HG03175 (cell line): ENCODE measurements around the gene ZNF524.

Source experiments
- ATAC-seq: cut with Tn5 transposase; IDR thresholded peaks from one replicate; pipeline ENCODE4 v1.9.1; 2021; ENCODE audit warnings: mild to moderate bottlenecking, moderate library complexity; ENCODE audit not compliant: unreplicated experiment

ZNF524 gene

DNA sequence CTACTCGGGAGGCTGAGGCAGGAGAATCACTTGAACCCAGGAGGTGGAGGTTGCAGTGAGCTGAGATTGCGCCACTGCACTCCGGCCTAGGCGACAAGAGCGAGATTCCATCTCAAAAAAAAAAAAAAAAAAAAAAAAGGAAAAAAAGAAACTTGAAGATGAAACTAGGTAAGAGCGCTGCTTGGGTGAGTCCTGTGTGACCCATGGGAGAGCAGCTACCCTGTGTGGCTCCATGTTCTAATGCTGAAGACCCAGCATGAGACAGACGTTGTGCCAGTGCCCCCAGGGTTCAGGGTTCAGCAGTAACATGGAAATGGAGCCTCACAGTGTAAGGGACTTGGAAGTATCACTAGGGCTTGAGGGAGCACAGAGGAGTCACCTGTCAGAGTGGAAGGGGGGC, 18.3 kb downstream of the ZNF524 start:
- ATAC-seq: no peak

DNA sequence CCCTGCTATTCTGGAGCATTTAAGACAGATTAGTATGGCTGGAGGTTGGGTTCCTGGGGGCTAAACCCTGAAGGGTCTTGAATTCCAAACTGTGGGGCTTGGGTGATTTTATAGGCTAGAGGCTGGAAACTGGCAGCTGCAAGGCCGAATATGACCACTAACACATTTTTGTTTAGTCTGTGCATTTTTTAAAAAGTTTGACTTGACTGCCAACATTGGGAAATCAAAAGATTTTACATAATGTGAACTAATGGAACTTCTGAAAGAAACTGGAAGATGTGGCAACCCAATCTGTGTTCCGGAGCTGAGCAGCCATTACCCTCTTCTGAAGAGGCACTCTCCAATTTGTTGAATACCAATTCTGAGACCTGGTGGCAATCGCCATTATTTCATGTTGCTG, 19.2 kb downstream of the ZNF524 start:
- no peak for ATAC-seq

DNA sequence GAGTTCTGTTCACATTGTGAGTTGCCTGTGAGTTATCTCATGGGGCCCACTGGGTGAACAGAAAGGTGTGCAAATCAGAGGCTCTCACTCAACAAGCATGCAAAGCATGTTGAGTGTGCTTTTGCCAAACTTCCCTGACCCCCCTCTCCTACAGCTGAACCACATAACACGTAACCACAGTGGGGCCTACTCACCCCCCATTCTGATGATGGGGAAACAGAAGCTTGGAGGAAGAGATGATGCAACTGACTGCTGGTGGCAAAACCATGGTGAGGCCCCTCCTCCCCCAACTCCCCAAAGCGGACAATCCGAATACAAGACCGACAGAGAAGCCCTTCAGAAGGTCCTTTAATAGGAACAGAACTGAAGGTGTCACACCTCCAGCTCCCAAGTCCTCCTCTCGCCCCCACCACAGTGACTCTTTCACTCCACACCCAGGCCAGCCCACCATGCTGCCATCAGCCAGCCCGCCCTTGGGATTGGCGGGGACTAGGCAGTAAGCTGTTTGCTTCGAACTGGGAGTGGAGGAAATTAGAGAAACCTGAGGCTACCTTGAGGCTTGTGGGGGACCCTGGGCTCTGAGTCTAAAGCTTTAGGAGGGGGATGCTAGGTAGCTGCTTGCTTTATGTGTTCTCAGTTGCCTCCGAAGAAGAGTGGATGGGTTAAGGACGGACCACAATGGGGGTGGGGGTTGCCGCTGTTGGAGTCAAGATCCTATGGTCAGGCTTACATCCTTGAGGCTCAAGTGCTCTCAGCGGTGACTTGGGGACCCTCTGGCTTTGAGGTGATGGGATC, 20.5 kb downstream of the ZNF524 start:
- no peak for ATAC-seq

DNA sequence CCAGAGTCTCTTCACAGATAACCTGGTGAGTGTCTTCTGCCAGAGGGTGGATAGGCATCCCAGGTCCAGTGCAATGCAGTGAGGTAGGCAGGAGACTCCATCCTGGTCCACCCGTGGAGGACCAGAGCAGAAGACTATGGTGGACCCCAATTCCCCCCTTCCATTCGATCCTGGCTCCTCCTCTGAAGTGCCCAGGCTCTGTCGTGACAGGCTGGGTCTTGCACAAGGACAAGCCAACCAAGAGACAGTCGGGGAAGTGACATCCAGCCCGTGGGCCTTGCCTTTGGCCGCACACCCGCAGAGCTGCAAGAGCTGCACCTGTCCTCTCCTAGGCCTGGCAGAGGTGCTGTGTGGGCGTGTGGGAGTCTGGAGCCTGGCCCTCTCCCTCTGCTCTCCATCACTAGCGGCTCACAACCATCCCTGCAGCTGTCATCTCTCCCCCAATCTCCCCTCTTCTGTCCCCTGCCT, 21.2 kb downstream of the ZNF524 start:
- no peak for ATAC-seq

DNA sequence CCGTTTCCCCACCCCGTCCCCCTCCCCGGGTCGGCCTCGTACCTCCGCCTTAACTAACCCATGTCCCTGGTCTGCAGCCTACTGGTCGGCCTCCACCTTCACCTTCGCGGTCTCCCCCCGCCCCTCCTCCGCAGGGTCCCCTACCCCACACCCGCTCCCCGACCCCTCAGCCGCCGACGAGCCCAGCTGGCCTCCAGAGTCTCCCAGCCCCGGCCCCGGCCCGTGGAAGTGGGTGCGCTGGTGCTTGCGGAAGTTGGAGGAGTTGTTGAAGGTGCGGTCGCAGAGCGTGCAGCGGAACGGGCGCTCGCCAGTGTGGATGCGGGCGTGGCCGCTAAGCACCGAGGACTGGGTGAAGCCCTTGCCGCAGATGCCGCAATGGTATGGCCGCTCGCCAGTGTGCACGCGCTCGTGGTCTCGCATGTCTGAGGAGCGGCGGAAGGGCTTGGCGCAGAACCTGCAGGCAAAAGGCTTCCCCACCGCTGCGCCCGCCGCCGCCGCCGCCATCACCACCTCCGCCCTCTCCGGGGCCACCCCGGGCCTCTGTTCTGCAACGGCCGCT, 21.7 kb downstream of the ZNF524 start:
- ATAC-seq: no peak

DNA sequence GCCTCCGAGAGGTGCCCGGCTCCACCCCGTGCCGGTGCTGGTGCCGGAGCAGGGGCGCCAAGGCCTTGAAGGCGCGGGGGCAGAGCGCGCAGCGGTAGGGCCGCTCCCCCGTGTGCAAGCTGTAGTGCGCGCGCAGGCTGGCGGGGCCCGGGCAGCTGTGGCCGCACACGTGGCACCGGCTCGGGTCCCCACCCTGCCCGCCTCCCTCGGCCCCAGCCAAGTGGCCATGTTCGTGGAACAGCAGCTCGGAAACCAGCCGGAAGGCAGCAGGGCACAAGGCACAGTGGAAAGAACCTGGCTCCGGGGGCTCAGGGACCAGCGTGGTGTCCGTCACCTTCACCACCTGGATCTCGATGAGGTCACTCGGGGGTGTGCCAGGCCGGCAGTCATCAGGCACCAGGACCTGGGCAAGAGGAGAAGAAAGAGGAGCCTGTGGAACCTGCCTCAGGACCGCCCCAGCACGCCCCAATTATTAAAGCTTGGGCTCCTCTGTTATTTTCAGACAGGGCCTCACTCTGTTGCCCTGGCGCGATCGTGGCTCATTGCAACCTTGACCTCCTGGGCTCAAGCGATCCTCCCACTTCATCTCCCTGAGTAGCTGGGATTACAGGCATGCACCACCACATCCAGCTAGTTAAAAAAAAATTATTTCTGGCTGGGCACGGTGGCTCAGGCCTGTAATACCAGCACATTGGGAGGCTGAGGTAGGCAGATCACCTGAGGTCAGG, 22.3 kb downstream of the ZNF524 start:
- no peak for ATAC-seq

DNA sequence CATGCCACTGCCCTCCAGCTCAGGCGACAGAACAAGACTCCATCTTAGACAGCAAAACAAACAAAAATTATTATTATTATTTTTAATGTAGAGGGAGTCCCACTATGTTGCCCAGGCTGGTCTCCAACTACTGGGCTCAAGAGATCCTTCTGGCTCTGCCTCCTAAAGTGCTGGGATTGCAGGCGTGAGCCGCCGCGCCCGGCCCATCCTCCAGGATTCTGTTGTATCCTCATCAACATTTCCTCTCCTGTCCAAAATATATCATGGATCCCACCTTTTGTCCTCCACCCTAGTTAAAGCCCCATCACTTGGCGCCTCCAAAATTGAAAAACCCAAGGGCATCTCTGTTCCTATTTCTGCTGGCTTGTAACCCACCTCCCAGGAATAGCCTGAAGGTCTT, 23.0 kb downstream of the ZNF524 start:
- ATAC-seq: no peak

DNA sequence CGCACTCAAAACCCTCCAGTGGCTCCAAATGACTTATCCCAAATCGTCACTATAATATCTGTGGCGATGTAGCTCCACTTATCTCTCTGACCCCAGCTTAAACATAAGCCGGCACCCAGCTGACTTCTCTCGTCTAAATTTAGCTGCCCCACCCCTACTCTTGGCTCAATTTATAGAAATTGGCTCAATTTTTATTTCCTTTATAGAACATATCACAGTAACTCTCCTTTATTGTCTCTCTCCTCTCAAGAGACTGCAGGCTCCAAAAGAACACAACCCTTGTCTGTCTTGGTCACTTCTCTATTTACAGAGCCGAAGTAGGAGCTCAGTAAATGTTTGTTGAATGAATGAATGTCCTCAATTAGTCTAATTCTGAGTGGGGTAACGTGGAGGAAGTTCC, 23.5 kb downstream of the ZNF524 start:
- no peak for ATAC-seq

DNA sequence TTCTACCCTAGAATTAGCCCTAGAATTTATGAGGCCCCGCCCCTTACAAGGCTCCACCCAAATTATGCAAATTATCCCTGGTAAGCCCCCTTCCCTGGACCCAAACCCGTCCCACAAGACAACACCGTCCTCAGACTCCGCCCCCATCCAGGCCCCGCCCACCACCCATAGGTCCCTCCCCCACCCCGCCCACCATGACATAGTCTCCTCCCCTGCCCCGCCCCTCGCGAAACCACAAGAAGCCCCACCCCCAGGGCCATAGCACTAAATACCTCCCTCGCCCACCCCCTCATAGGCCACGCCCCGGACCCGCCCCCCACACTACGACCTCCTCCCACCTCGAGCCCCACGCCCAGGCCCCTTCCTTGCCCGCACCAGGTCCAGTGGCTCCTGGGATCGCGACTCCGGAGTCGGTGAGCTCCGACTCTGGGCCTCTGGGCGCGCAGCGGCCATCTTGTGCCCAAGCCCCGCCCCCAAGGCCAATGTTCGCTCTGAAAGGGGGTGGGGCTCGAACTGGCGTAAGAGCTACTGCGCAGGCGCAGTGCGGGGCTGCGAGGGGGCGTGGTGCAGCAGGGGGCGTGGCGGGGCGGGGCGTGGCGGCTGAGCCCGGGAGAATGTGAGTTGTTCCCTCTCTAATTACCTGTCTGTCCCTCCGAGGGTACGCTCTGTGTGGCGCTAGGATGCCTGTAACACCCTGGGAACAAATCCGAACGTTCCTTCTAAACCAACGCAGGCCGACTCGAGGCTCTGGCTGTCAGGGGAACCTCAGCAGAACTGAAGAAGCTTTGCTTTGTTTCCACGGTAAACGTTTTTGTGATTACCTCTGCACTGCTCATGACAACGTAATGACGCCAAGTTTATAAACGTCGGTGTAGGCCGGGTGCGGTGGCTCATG, 24.3 kb downstream of the ZNF524 start, which contains the start of gene ZNF784:
Gene ZNF784 (minus strand): TSS at position 458 of the 895 bp plus-strand sequence. CDS start 5 bp downstream, at position 453.
- ATAC-seq: peak; percentile 57

DNA sequence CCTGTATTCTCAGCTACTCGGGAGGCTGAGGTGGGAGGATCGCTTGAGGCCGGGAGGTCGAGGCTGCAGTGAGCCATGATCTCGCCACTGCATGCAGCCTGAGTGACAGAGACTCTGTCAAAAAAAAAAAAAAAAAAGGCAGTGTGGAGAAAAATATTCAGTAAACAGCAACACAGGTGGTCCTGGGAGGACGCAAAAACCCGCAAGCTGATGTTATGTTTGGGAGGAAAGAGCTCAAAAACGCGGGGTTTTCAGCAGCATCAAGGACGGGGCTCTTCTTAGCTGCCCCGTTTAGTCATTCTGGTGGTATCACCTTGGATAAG, 24.9 kb downstream of the ZNF524 start:
- no peak for ATAC-seq

DNA sequence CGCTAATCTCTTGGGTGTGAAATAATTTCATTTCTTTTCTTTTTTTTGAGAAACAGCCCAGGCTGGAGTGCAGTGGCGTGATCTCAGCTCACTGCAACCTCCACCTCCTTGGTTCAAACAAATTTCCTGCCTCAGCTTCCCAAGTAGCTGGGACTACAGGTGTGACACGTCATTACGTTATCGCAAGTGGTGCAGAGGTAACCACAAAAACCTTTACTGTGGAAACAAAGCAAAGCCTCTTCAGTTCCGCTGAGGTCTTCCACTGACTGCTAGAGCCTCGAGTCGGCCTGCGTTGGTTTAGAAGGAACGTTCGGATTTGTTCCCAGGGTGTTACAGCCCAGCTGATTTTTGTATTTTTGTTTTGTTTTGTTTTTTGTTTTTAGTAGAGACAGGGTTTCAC, 26.3 kb downstream of the ZNF524 start:
- no peak for ATAC-seq

DNA sequence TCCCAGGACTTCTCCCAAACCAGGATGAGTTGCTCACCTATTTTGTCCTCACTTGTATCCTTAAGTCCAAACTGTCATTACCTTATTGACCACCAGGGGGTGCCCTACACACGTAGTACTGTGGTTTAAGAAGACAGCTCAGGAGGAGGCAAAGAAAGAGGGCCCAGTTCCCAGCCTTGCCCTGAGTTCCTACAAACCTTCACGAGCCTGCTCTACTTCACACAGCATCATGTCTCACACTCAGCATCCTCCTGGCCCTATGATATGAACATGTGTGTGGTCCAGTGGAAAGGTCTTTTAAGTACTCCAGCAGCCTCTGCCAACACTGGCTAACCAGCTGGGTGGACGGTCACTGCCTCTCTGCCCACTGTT, 32.4 kb downstream of the ZNF524 start:
- no peak for ATAC-seq

DNA sequence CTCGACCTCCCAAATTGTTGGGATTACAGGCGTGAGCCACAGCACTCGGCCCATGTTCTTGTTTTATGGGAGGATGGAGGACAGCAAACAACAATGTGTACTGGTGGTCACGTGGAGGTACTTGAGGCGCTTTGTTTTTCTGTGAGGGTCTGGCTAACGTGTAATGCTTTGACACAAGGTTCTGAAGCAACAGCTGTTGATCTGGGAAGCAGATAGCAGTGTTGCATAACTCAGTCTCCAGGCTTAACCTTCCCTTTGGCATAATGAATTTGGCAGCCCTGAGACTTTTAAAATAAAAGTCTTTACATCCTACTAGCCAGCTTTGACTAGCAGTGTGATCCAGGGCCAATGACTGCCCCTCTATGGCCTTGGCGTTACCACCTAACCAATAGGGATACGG, 33.8 kb downstream of the ZNF524 start:
- ATAC-seq: no peak

DNA sequence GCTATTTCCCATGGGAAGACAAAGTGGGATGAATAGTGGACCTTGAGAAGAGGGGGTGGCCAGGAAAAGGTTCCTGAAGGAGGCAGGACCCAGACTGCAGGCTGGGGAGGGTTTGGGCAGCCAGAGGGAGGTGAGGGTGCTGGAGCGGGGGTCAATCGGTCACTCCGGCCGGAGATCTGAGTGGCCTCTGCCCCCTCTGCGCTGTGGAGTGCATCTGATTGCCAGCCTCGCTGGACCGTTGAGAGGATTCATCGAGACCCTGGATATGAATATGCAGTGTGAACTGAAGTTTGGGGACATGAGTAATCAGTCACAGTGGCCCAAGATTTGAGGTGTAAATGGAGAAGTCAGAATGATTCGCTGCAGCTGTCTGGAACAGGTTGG, 35.2 kb downstream of the ZNF524 start:
- ATAC-seq: no peak

DNA sequence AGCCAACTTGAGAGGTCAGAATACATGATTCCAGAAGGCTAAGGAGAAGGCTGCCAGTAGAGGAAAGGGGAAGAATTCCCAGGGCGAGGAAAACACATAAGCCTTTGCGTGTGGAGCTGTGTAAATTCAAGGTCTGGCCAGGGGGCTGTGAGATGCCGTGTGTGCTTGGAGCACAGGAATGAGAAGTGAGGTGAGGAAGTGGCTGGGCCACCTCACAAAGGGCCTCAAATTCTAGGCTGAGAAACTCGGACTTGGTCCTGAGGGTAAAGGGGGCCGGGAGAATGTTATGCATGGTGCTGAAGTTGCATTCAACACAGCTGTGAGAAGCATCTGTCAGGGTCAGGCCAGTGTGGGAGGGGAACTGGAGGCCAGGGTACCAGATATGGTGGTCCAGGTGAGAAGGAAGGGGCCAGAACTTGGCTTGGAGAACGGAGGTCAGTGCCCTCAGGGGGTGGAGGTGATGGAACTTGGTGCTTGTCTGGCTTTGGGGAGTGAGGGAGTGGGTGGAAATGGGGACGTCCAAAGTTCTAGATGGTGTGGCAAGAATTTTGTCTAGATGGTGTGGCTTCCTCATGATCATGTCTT, 35.9 kb downstream of the ZNF524 start:
- no peak for ATAC-seq

DNA sequence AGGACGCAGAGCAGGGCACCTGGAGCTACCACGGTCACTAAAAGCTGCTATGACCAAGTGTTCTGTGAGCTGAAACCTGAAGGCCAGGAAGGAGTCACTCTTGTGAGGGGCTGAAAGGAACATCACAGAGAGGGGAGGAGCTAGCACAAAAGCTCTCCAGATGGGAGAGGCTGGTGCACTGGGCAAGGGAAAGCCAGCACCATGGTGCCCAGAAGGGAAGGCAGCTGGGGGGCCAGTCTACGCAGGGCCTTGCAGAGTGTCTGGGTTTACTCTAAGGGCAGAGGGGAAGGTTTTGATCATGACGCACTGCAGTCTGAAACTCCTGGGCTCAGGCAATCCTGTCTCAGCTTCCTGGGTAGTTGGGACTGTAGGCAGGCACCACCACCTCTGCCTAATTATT, 36.6 kb downstream of the ZNF524 start:
- ATAC-seq: no peak

DNA sequence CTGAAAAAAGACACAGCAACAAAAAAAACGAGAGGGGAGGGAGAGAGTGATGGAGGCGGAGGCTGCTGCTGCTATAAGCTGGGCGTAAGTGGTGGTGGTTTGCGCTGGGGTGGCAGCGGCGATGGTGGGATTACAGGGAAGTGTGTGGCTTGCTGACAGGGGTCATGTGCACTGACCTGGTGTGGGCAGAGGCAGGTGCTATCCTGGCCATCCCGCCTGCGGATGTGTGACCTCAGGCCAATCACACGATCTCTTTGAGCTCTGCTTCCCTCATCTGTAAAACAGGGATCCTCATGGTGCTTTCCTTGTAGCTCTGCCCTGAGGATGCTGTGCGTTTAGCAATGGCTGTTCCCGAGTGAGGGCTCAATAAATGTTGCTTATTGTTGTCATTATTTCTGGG, 37.4 kb downstream of the ZNF524 start:
- ATAC-seq: no peak

DNA sequence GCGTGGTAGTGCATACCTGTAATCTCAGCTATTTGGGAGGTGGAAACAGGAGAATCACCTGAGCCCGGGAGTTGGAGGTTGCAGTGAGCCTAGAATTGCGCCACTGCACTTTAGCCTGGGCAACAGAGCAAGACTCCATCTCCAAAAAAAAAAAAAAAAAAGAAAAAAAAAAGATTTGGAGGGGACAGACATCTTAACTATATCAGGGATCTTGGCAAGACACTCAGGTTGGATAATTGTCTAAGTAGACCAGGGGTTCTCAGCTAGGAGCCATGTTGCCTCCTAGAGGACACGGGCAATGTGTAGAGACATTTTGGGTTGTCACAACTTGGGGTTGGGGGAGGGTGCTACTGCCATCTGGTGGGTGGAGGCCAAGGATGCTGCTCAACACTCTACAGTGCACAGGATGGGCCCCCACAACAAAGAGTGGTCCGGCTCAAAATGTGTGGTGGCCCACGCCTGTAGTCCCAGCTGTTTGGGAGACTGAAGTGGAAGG, 38.8 kb downstream of the ZNF524 start:
- no peak for ATAC-seq

DNA sequence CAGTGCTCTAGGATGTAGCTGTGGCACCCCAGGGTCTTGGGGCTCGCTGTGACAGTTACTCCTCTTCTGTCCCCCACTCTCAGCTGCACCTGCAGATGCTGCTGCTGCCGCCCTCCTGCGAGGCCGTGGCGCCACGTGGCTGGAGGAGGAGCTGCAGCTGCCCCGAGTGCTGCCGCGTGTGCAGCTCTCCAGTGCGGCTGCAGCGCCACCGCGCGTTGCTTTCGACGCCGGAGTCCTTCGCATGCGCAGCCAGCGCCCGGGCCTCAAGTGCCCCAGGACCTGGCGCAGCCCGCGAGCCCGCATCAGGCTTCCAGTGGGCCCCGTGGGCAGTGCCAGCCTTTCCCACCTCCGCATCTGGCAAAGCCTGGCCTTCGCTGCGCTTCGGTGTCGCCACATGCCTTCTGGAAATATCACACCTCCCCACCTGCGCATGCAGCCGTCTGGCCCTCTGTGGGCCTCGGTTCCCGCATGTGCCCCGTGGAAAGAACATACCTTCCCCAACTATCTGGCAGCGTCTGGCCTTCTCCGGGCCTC, 40.0 kb downstream of the ZNF524 start:
- ATAC-seq: no peak
